ENCODE measurements around the gene HSP90AA1. TPM values are rescaled to one million over a fixed set of nuclear protein-coding genes. Genes with fewer than 3 reads are reported as not detected.

The HSP90AA1 gene
- 310 and 322 TPM in 2 replicates for total RNA-seq

GRCh38 chr14:102086972-102087761, at the start of gene HSP90AA1:
Gene HSP90AA1 (minus strand): TSS chr14:102087044. CDS start chr14:102086378, 666 bp downstream.

Other genes starting within 250 kb of the HSP90AA1 start
- gene DYNC1H1, start 122.5 kb downstream of the HSP90AA1 start, total RNA-seq, result 471 and 702 TPM in 2 replicates
- gene WDR20, start 52.9 kb upstream of the HSP90AA1 start, total RNA-seq, result 13.6 and 15.8 TPM in 2 replicates
- 2.6 and 10.1 TPM in 2 replicates for gene MOK, start 218.1 kb upstream of the HSP90AA1 start, total RNA-seq
- 6.7 and 7.7 TPM in 2 replicates for gene ZNF839, start 232.7 kb upstream of the HSP90AA1 start, total RNA-seq